HG03159 (cell line): Measurements from ENCODE around the gene TBX21.
"Not testable (repeated sequence)": the region's sequence is repeated elsewhere in the genome, so short reads cannot be mapped to it uniquely, and the experiment has no call there.

ENCODE experiments used
- ATAC-seq: cut with Tn5 transposase; IDR thresholded peaks from one replicate; pipeline ENCODE4 v1.9.1; 2021; ENCODE audit warnings: mild to moderate bottlenecking, moderate library complexity; ENCODE audit not compliant: unreplicated experiment

Gene TBX21

DNA sequence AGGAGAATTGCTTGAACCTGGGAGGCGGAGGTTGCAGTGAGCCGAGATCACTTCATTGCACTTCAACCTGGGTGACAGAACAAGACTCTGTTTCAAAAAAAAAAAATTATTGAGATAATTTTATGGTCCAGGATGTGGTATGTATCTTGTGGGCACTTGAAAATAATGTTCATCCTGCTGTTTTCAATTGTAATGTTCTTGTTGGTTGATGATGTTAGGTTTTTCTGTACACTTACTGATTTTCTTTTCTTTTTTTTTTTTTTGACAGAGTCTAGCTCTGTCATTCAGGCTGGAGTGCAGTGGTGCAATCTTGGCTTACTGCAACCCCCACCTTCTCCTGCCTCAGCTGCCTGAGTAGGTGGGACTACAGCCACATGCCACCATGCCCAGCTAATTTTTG lies 29.7 kb downstream of the TBX21 start:
- ATAC-seq: no peak

DNA sequence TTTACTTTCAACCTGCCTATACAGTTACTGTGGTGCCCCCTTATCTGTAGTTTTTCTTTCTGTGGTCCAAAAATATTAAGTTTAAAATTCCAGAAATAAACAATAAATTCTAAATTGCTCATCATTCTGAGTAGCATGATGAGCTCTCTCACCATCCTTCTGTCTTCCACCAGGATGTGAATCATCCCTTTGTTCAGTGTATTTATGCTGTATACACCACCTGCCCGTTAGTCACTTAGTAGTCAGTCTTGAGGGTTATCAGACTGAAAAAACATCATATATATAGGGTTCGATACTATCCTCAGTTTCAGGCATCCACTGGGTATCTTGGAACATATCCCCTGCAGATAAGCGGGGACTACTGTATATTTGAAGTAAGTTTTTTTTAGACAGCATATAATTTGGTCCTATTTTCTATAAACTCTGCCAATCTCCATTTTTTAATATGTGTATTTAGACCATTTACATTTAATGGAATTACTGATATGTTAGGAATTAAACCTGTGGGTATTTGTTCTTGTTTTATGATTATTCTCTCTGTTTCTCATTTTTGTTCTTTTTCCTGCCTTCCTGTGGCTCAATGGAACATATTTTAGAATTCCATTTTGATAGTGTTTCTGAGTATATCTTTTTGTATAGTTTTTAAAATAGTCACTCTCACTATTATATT lies 31.0 kb downstream of the TBX21 start:
- no peak for ATAC-seq

DNA sequence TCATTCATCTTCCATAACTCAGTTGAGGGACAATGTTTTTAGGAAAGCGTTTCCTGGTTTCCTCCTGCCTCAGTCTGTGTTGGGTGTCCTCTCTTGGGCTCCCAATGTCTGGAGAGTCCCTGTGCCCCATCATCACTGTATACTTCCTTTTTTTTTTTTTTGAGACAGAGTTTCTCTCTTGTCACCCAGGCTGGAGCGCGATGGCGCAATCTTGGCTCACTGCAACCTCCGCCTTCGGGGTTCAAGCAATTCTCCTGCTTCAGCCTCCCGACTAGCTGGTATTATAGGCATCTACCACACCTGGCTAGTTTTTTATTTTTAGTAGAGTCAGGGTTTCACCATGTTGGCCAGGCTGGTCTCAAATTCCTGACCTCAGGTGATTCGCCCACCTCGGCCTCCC lies 40.6 kb downstream of the TBX21 start:
- not testable (repeated sequence) for ATAC-seq

DNA sequence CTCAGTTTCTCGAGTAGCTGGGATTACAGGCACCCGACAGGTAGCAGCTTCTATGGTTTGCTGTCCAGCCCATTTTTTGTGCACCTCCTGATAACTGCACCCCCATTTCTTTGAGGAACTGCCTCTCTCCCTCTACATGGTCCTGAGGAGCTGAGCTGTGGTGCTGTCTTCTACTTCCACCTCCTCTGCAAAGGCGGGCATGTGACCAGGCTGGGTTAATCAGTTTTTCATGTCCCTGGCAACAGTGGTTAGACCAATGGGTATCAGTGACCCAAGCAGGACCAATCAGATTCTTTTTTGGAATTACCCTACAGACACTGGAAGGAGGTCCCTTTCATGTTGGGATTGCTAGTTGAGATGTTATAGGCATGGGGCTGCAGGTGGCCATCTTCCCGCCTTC lies 41.3 kb downstream of the TBX21 start:
- no peak for ATAC-seq

DNA sequence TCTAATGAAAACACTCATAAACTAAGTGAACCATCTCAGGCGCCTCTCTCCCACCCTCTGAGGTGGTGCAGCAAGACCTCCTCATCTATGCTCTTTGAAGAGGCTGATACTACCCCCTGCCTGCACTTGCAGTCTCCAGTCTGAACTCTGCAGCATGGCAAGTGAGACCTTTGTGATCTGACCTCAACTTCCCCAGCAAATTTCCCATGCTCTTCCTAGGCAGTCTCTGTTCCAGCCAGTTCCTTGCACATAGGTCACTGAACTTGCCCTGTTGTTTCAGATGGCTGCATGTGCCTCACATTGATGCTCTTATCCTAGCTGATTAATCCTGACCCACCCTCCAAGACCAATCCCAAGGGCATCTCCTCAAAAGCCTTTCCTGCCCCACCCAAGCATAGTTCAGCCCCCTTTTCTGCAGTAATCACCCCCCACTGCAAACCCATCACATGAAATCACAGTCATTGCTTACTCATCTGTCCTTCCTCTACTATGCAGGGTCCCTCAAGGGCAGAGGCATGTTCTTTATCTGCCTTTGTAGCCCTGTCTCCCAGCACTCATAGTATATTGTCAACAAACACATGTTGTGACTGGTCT lies 42.0 kb downstream of the TBX21 start:
- ATAC-seq: no peak

DNA sequence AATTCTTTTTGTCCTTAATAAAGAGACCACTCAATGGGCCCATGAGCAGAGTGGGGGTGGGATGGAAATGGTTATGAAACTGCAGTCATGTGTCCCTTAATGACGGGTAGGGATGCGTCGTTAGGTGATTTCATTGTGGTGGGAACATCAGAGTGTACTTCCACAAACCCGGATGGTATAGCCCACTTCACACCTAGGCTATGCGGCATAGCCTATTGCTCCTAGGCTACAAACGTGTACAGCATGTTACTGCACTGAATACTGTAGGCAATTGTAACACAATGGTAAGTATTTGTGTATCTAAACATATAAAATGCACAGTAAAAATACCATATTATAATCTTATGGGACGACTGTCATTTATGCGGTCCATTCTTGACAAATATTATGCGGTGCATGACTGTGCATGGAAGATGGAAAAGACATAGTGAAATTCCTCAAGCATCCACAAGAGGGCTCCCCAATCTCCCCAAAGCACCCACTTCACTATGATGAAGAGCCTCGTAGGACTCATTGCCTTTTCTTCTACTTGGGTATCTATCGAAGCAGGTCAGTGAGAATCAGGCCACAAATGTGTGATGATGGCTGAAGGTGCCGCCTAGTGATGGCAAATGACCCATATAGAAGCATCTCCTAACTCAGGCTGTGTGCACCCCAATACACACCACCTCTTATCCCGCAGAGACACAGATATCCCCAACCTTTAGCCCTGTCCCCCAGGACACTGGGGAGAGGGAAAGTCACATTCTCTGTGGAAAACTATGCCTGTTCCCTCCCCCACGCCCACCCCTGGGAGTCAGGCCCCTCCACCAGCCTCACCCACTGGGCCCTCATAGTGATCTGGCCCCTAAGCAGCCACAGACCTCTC lies 43.5 kb downstream of the TBX21 start:
- no peak for ATAC-seq

DNA sequence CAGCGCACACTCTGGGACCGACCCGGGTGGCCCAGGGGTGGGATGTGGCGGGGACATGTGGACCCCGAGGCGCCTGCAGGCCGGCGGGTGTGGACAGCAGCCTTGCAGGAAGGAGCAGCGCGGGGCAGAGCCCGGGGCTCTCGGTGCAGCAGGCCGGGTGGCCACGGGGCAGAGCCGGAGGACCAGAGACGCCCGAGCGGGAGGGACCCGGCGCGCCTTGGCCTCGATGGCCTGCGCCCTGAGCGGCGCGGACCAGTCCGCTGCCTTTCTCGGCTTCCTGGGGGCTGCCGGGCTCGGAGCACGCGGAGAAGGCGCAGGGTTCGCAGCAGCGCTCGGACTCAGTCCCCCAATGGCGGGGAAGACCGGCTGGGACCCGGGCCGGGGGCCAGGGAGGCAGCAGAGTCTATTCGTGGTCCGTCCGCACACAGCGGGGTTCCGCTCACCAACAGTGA lies 45.2 kb downstream of the TBX21 start:
- no peak for ATAC-seq

- ATAC-seq: no peak
Observed at GRCh38 chr17:47781397-47781796, 48.4 kb downstream of the TBX21 start.

GRCh38 chr17:47785538-47786123 lies 52.6 kb downstream of the TBX21 start:
- ATAC-seq: no peak

DNA sequence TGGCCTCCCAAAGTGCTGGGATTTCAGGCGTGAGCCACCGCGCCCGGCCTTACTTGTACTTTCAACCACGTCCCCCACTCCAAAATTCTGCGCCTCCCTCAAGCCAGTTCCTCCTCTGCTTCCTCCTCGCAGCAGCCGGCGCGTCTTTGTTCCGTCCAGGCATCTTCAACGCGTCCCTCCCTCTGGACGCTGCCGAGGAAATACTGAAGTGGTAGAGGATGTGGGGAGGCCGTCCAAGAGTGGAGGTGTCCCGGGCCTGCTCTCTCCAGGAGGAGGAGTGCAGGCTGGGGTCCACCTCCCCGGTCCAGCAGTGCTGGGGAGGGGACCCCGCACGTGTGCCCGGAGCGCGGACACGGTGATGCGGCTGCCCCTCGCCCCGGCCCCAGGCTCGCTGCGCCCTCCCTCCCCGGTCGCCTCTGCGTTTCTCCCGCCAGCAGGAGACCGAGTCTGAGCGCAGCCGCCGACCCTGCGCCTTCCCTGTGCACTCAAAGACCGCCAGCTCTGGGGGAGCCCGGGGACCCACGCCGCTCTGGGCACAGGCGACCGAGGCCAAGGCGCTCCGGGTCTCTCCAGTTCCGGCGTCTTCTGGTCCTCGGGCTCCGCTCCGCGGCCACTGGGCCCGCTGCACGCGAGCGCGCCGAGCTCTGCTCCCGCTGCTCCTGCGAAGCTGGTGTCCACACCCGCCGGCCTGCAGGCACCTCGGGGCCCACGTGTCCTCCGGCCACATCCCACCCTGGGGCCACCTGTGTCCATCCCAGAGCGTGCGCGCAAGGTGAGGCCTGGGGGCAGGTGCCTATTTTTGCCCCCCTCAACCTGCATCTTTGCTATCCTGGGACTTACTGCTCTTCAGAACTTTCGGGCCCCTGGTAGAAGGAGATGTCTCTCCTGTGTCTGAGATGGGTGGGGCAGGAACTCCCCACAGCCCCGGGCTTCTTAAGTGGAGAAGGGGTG lies 56.9 kb downstream of the TBX21 start:
- ATAC-seq: no peak

- ATAC-seq: no peak
Observed at GRCh38 chr17:47791025-47791424, 58.0 kb downstream of the TBX21 start.

DNA sequence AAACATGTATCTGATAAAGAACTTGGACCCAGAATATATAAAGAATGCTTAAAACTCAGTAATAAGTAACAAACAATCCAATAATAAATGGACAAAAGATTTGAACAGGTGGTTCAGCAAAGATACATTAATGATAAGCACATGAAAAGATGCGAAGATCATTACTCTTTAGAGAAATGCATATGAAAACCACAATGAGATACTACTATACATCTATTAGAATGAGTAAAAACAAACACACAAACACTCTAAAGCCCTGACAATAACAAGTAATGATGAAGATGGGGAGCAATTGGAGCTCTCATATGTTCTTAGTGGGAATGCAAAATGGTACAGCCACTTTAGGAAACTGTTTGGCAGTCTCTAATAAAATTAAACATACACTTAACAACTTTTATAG lies 59.4 kb downstream of the TBX21 start:
- ATAC-seq: no peak

DNA sequence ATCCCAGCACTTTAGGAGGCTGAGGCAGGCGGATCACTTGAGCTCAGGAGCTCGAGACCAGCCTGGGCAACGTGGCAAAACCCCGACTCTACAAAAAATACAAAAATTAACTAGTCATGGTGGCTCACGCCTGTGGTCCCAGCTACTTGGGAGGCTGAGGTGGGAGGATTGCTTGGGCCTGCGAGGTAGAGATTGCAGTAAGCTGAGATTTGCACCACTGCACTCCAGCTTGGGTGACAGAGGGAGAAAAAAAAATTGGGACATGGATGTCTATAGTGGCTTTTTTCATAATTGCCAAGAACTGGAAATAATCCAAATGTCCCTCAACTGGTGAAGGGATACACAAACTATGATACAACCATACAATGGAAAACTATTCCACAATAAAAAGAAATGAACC lies 59.9 kb downstream of the TBX21 start:
- no peak for ATAC-seq
